ENCODE measurements around the gene ZBTB2.

Gene ZBTB2

GRCh38 chr6:151340219-151340978 is 51.0 kb downstream of the ZBTB2 start:
- CTCF ChIA-PET, result interaction anchor here (0.8 to 1.4 kb wide), 4 partner anchors 16 to 449 kb away, joined by 3 to 6 read pairs (median 4); no protein-coding TSS in a partner anchor
- POLR2A ChIA-PET, result interaction anchor here (0.7 kb wide), 1 partner anchor 14 kb away, joined by 3 read pairs; no protein-coding TSS in a partner anchor
- H3K4me3 ChIP-seq (ENCODE audit: low read depth, low read length), result no peak overlapping the region
- H3K4me1 ChIP-seq (ENCODE audit: control insufficient read depth, insufficient read depth, low read length), result no peaks in the 10 kb centered on the region
- TF ChIP-seq HOXD13 (CRISPR knock-in tag; IDR thresholded peaks at IDR 0.05; ENCODE audit: borderline replicate concordance) (no peak), ZNF146 (tag by site-specific recombination; IDR thresholded peaks at IDR 0.05) (no peak), KLF16 (tag by site-specific recombination; IDR thresholded peaks at IDR 0.05) (no peak), ZBTB6 (tag by site-specific recombination; IDR thresholded peaks at IDR 0.05) (no peak), ZNF10 (tag by site-specific recombination; IDR thresholded peaks at IDR 0.05) (no peak), KLF1 (tag by site-specific recombination; IDR thresholded peaks at IDR 0.05) (no peak), ZNF175 (tag by site-specific recombination; IDR thresholded peaks at IDR 0.05) (no peak), ZNF513 (tag by site-specific recombination; IDR thresholded peaks at IDR 0.05) (no peak), PATZ1 (tag by site-specific recombination; IDR thresholded peaks at IDR 0.05) (no peak), ZNF37A (tag by site-specific recombination; IDR thresholded peaks at IDR 0.05) (no peak), KLF8 (tag by site-specific recombination; IDR thresholded peaks at IDR 0.05) (no peak), ZNF433 (tag by site-specific recombination; IDR thresholded peaks at IDR 0.05; ENCODE audit: low read depth) (no peak), ZNF664 (tag by site-specific recombination; IDR thresholded peaks at IDR 0.05) (no peak), ZNF610 (tag by site-specific recombination; IDR thresholded peaks at IDR 0.05; ENCODE audit: borderline replicate concordance) (no peak), ZNF19 (tag by site-specific recombination; IDR thresholded peaks at IDR 0.05; ENCODE audit: low read depth) (no peak)
- no peaks in the 10 kb centered on the region for H3K9me3 ChIP-seq (ENCODE audit: control insufficient read depth, insufficient read depth, low read depth, low read length)
- H3K27ac ChIP-seq (ENCODE audit: extremely low read depth, low read depth, low read length), result no peak overlapping the region
- H3K36me3 ChIP-seq (ENCODE audit: control insufficient read depth in 2 of 2, insufficient read depth in 1 of 2, low read length in 2 of 2), result peaks cover 0 to 6% of the 10 kb centered on the region in 2 experiments; a peak in 1 of 3 replicates

- ChIA-PET POLR2A (no interaction called here), CTCF (interaction anchor here (0.8 to 1.4 kb wide), 2 partner anchors 15 to 444 kb away, joined by 3 to 4 read pairs; no protein-coding TSS in a partner anchor)
- H3K36me3 ChIP-seq (ENCODE audit: control insufficient read depth in 2 of 2, insufficient read depth in 1 of 2, low read length in 2 of 2), result peaks cover 0 to 6% of the 10 kb centered on the region in 2 experiments; a peak in 1 of 3 replicates
- no peak overlapping the region for H3K27ac ChIP-seq (ENCODE audit: extremely low read depth, low read depth, low read length)
- H3K4me3 ChIP-seq (ENCODE audit: low read depth, low read length), result no peak overlapping the region
- no peaks in the 10 kb centered on the region for H3K9me3 ChIP-seq (ENCODE audit: control insufficient read depth, insufficient read depth, low read depth, low read length)
- TF ChIP-seq YY1 (tag by site-specific recombination; IDR thresholded peaks at IDR 0.05) (peak; percentile 20; the same call in 1 of the 2 replicates), ZBTB48 (tag by site-specific recombination; IDR thresholded peaks at IDR 0.05) (no peak), ZIC2 (tag by site-specific recombination; IDR thresholded peaks at IDR 0.05) (no peak), ZNF623 (tag by site-specific recombination; IDR thresholded peaks at IDR 0.05) (no peak), ZNF768 (tag by site-specific recombination; IDR thresholded peaks at IDR 0.05) (no peak), ZNF629 (tag by site-specific recombination; IDR thresholded peaks at IDR 0.05) (no peak), EGR2 (tag by site-specific recombination; IDR thresholded peaks at IDR 0.05; ENCODE audit: low read depth) (no peak)
- H3K4me1 ChIP-seq (ENCODE audit: control insufficient read depth, insufficient read depth, low read length), result no peaks in the 10 kb centered on the region
Observed at GRCh38 chr6:151339369-151339768, 52.0 kb downstream of the ZBTB2 start.

Measured in HEK293 (cell line).